Heart right ventricle (tissue), 16 donors: ENCODE results near the gene SF3A2. TPM values are rescaled to one million over a fixed set of nuclear protein-coding genes. Genes with fewer than 3 reads are reported as not detected.
A peak's percentile ranks its signal among the peaks of the same experiment; 100 is the strongest.

Source experiments
- ATAC-seq, 8 donors: fragments of 200-7000 bp; cut with Tn5 transposase; one replicate each; pipeline ENCODE4 v1.9.1; 2020; ENCODE audit warnings: mild to moderate bottlenecking in 8 of 8, moderate library complexity in 8 of 8, moderate number of reproducible peaks in 1 of 8
- DNase-seq, 2 donors: peaks; one replicate each; pipeline ENCODE4 v3.0.0-alpha.2; 2020
- H3K27ac ChIP-seq, 10 donors: fragments of 200-600 bp; sonication (generic) in 2 of 10; one replicate each; pipeline versions ENCODE4 v1.5.0 to v1.8.0; 2020 to 2022; ENCODE audit warnings: mild to moderate bottlenecking in 3 of 10
- H3K27me3 ChIP-seq, 7 donors: fragments of 200-600 bp; one replicate each; pipeline ENCODE4 v1.8.0; 2021 to 2022; ENCODE audit warnings: mild to moderate bottlenecking in 2 of 7
- H3K36me3 ChIP-seq, 9 donors: fragments of 200-600 bp; sonication (generic) in 1 of 9; one replicate each; pipeline versions ENCODE4 v1.5.0 to v1.8.0; 2020 to 2022; ENCODE audit warnings: mild to moderate bottlenecking in 2 of 9
- H3K4me1 ChIP-seq, 9 donors: fragments of 200-600 bp; sonication (generic) in 1 of 9; one replicate each; pipeline versions ENCODE4 v1.5.0 to v1.8.0; 2020 to 2022; ENCODE audit warnings: mild to moderate bottlenecking in 4 of 9
- H3K4me3 ChIP-seq, 10 donors: fragments of 200-600 bp; sonication (generic) in 2 of 10; one replicate each; pipeline versions ENCODE4 v1.5.0 to v1.8.0; 2020 to 2022; ENCODE audit warnings: mild to moderate bottlenecking in 7 of 10, moderate library complexity in 2 of 10
- H3K9me3 ChIP-seq, 11 donors: fragments of 200-600 bp in 10 of 11; sonication (generic) in 2 of 11; one replicate each; pipeline versions ENCODE4 v1.5.0 to v1.8.0; 2013 to 2022; ENCODE audit warnings: mild to moderate bottlenecking in 2 of 11, control low read depth in 1 of 11, moderate library complexity in 1 of 11
- CTCF ChIP-seq, 9 donors: fragments of 200-600 bp; sonication (generic) in 2 of 9; IDR thresholded peaks; one replicate each; pipeline versions ENCODE4 v1.5.0 to v1.8.0; 2021 to 2022; ENCODE audit warnings: antibody characterized with exemption in 9 of 9, mild to moderate bottlenecking in 5 of 9, moderate library complexity in 1 of 9
- WGBS, 2 donors: extraction: QIAGEN DNeasy Blood & Tissue Kit; methylation state at CpG; one replicate each; pipeline ENCODE4 v1.1.7; 2013; ENCODE audit warnings: inconsistent platforms in 1 of 2; 5-methylcytosine and 5-hydroxymethylcytosine counted together
- intact Hi-C, 10 donors: fragments of 100-400 bp; cut with DNase I; formaldehyde crosslinking; loops; one replicate each; pipeline versions ENCODE4 v1.11.1 to v1.14.2; 2022
- polyA plus RNA-seq, 2 donors: library from polyadenylated mRNA; stranded (reverse); fragments of 200-250 nt; gene quantifications; one replicate each; pipeline ENCODE4 v1.2.3, GENCODE V29; 2013
- total RNA-seq, 10 donors: library from RNA; stranded (reverse); fragmentation: NEBNext Ultra II Directional in 3 of 10; extraction: Animal tissue kit (Norgen Biotek cat#: 25700) in 3 of 10; gene quantifications; one replicate each; pipeline versions ENCODE4 v1.2.1 to v1.2.4, GENCODE V29; 2021 to 2023
- donor health status: Arrhythmogenic right ventricular cardiomyopathy.
- donor health status: ischemic (EF 13 %, LVEDD 7.1; RV severe dilation, severe dysfunction).
- donor health status: healthy with polysubstance abuse.
- donor health status: DM: no; HTN: yes; CAD: no.
- donor health status: DM: no; HTN: no; CAD: no.
- donor health status: ischemic (EF 25% LVEDD 6.9; RV normal size, moderate dysfunction).
- donor health status: ischemic (EF 25% LVEDD 5.7; RV mildly dilated, moderate dysfunction).
- donor health status: healthy.
- donor health status: DM: yes; HTN: yes; CAD: no.
- donor health status: Ischemic cardiomyopathy.
- donor health status: ischemic (EF 35%, LVEDD 5.7; RV mildly dilated, moderate dysfunction).
- donor health status: nonischemic (EF 11% LVEDD 7.7; RV severe dilation, severe dysfunction).
- donor health status: DM: yes; HTN: yes; CAD: no.
- donor health status: PGD.
- donor health status: ischemic (EF 29% LVEDD 5.4; RV normal size, mild dysfunction).
- donor health status: nonischemic (EF 23%, LVEDD 6.1; RV moderate dilation, normal function).

Gene SF3A2
- total and polyA plus RNA-seq, 12 donors = 24.6 to 47.3 (median 30.4) TPM

- no peak overlapping the region for H3K4me3 ChIP-seq
- H3K9me3 ChIP-seq = no peaks in the 10 kb centered on the region
- H3K27ac ChIP-seq = no peak overlapping the region
- peaks cover 5 to 95% (median 58%) of the 10 kb centered on the region in 9 donors for H3K36me3 ChIP-seq
- H3K4me1 ChIP-seq = peaks cover 4 to 14% (median 11%) of the 10 kb centered on the region in 9 donors
- no peak for ATAC-seq
- DNase-seq = no peak
- intact Hi-C loops = no loop called here
- WGBS, 2 donors = 94% methylated on average over 20 to 21 of the region's 21 CpGs
- no peaks in the 10 kb centered on the region for H3K27me3 ChIP-seq
- no peak for TF ChIP-seq CTCF (IDR thresholded peaks at IDR 0.05)
Observed at GRCh38 chr19:2212861-2213711, 23.5 kb upstream of the SF3A2 start.

GRCh38 chr19:2213799-2214198 lies 22.8 kb upstream of the SF3A2 start:
- intact Hi-C loops = no loop called here

GRCh38 chr19:2214251-2214650 lies 22.4 kb upstream of the SF3A2 start:
- no peak overlapping the region for H3K27ac ChIP-seq
- peaks cover 5 to 100% (median 58%) of the 10 kb centered on the region in 9 donors for H3K36me3 ChIP-seq
- intact Hi-C loops = no loop called here
- no peaks in the 10 kb centered on the region for H3K9me3 ChIP-seq
- WGBS, 2 donors = 87 to 90% methylated on average over 17 of the region's 17 CpGs
- no peaks in the 10 kb centered on the region for H3K27me3 ChIP-seq
- peaks cover 0 to 2% (median 0%) of the 10 kb centered on the region in 9 donors for H3K4me1 ChIP-seq
- no peak for ATAC-seq
- no peak for TF ChIP-seq CTCF (IDR thresholded peaks at IDR 0.05)
- no peak overlapping the region for H3K4me3 ChIP-seq
- DNase-seq = no peak

More at GRCh38 chr19:2213799-2214198, 22.8 kb upstream of the SF3A2 start:
- H3K4me1 ChIP-seq = peaks cover 0 to 7% (median 4%) of the 10 kb centered on the region in 9 donors
- no peak for TF ChIP-seq CTCF (IDR thresholded peaks at IDR 0.05)
- H3K9me3 ChIP-seq = no peaks in the 10 kb centered on the region
- DNase-seq (no peak), ATAC-seq (peak in 3 of 8 donors; percentile 10 to 40 (median 30))
- no peak overlapping the region for H3K27ac ChIP-seq
- H3K4me3 ChIP-seq = no peak overlapping the region
- peaks cover 5 to 98% (median 58%) of the 10 kb centered on the region in 9 donors for H3K36me3 ChIP-seq
- H3K27me3 ChIP-seq = no peaks in the 10 kb centered on the region
- 86 to 87% methylated on average over 26 of the region's 26 CpGs for WGBS, 2 donors

GRCh38 chr19:2215281-2215751 lies 21.3 kb upstream of the SF3A2 start:
- peaks cover 5 to 100% (median 57%) of the 10 kb centered on the region in 9 donors for H3K36me3 ChIP-seq
- DNase-seq (no peak), ATAC-seq (no peak)
- intact Hi-C loops = no loop called here
- no peaks in the 10 kb centered on the region for H3K27me3 ChIP-seq
- 84 to 87% methylated on average over 31 of the region's 31 CpGs for WGBS, 2 donors
- no peak for TF ChIP-seq CTCF (IDR thresholded peaks at IDR 0.05)
- H3K4me1 ChIP-seq = no peaks in the 10 kb centered on the region
- H3K4me3 ChIP-seq = no peak overlapping the region
- H3K27ac ChIP-seq = no peak overlapping the region
- no peaks in the 10 kb centered on the region for H3K9me3 ChIP-seq
